Psoas muscle (tissue), 8 donors: Measurements from ENCODE around the gene DDA1. TPM values are rescaled to one million over a fixed set of nuclear protein-coding genes. Genes with fewer than 3 reads are reported as not detected.

Source experiments
- ATAC-seq, 4 donors: fragments of 200-7000 bp; cut with Tn5 transposase; one replicate each; pipeline ENCODE4 v1.9.1; 2020; ENCODE audit warnings: moderate library complexity in 3 of 4, mild to moderate bottlenecking in 2 of 4
- DNase-seq, 2 donors: peaks; one replicate each; pipeline ENCODE4 v3.0.0-alpha.2; 2020
- H3K27ac ChIP-seq: fragments of 200-600 bp; one replicate; pipeline ENCODE4 v1.8.0; 2022
- H3K27me3 ChIP-seq, 3 donors: fragments of 200-600 bp in 1 of 3; one replicate each; pipeline versions ENCODE4 v1.6.1 to v1.8.0; 2013 to 2022; ENCODE audit warnings: low read length in 2 of 3, mild to moderate bottlenecking in 2 of 3, moderate library complexity in 1 of 3; ENCODE audit not compliant: insufficient read depth in 3 of 3
- H3K36me3 ChIP-seq, 2 donors: fragments of 200-600 bp in 1 of 2; one replicate each; pipeline versions ENCODE4 v1.6.1 to v1.8.0; 2013 to 2022; ENCODE audit warnings: low read depth in 1 of 2, mild to moderate bottlenecking in 1 of 2, moderate library complexity in 1 of 2; ENCODE audit not compliant: insufficient read depth in 1 of 2
- H3K4me1 ChIP-seq: fragments of 200-600 bp; one replicate; pipeline ENCODE4 v1.8.0; 2022
- H3K4me3 ChIP-seq: fragments of 200-600 bp; one replicate; pipeline ENCODE4 v1.8.0; 2022; ENCODE audit warnings: mild to moderate bottlenecking
- H3K9me3 ChIP-seq: fragments of 200-600 bp; one replicate; pipeline ENCODE4 v1.8.0; 2022
- CTCF ChIP-seq: fragments of 200-600 bp; IDR thresholded peaks from one replicate; pipeline ENCODE4 v1.8.0; 2022; ENCODE audit warnings: antibody characterized with exemption
- WGBS, 3 donors: extraction: QIAGEN DNeasy Blood & Tissue Kit; methylation state at CpG; one replicate each; pipeline versions ENCODE4 v1.1.6 to v1.1.7; 2013; 5-methylcytosine and 5-hydroxymethylcytosine counted together
- intact Hi-C, 2 donors: fragments of 100-400 bp; cut with DNase I; formaldehyde crosslinking; loops; one replicate each; pipeline versions ENCODE4 v1.11.0 to v1.14.2; 2022
- polyA plus RNA-seq, 3 donors: library from polyadenylated mRNA; stranded (reverse); fragments of 200-250 nt; gene quantifications; one replicate each; pipeline ENCODE4 v1.2.3, GENCODE V29; 2013
- total RNA-seq, 4 donors: library from RNA; stranded (reverse); fragmentation: NEBNext Ultra II Directional in 2 of 4; extraction: Animal tissue kit (Norgen Biotek cat#: 25700) in 2 of 4; gene quantifications; one replicate each; pipeline versions ENCODE4 v1.2.1 to v1.2.4, GENCODE V29; 2021 to 2023
- donor health status: healthy with polysubstance abuse.
- donor health status: DM: no; HTN: no; CAD: no; lungs with moderate emphysema.
- donor health status: Bipolar disorder and iron deficiency.
- donor health status: healthy.
- donor health status: DM: yes; HTN: yes; CAD: no.
- donor health status: DM: no; HTN: no; CAD: no.
- donor health status: DM: no; HTN: no; CAD: no.
- donor health status: DM: yes; HTN: yes; CAD: no.

DDA1 gene
- total and polyA plus RNA-seq, 7 donors = 21.5 to 90.4 (median 35.4) TPM

- Histone ChIP-seq H3K4me3 (no peak overlapping the region), H3K4me1 (no peaks in the 10 kb centered on the region), H3K27ac (no peak overlapping the region), H3K27me3 (no peaks in the 10 kb centered on the region), H3K9me3 (no peaks in the 10 kb centered on the region), H3K36me3 (peaks cover 3 to 60% of the 10 kb centered on the region in 2 donors)
- intact Hi-C loops = no loop called here
- ATAC-seq = no peak
- no peak for DNase-seq
- 96 to 98% (median 97%) methylated on average over 20 of the region's 20 CpGs for WGBS, 3 donors
- no peak for TF ChIP-seq CTCF
Observed at GRCh38 chr19:17325133-17325532, 15.8 kb downstream of the DDA1 start.

GRCh38 chr19:17325881-17326594 lies 16.7 kb downstream of the DDA1 start:
- no peak for DNase-seq
- intact Hi-C loops = no loop called here
- no peak for TF ChIP-seq CTCF
- peak in 1 of 4 donors; percentile 12 for ATAC-seq
- H3K4me1 ChIP-seq = no peaks in the 10 kb centered on the region
- WGBS, 3 donors = 69 to 85% (median 77%) methylated on average over 17 of the region's 17 CpGs
- peaks cover 3 to 60% of the 10 kb centered on the region in 2 donors for H3K36me3 ChIP-seq
- no peaks in the 10 kb centered on the region for H3K9me3 ChIP-seq
- H3K4me3 ChIP-seq = no peak overlapping the region
- no peak overlapping the region for H3K27ac ChIP-seq
- no peaks in the 10 kb centered on the region for H3K27me3 ChIP-seq

- intact Hi-C loops = no loop called here
- no peak for DNase-seq
Observed at GRCh38 chr19:17326595-17326966, 17.2 kb downstream of the DDA1 start.

GRCh38 chr19:17327068-17327653 lies 17.8 kb downstream of the DDA1 start:
- H3K36me3 ChIP-seq = peaks cover 0 to 52% of the 10 kb centered on the region in 2 donors
- no peak overlapping the region for H3K27ac ChIP-seq
- no peak overlapping the region for H3K4me3 ChIP-seq
- TF ChIP-seq CTCF = no peak
- ATAC-seq (no peak), DNase-seq (no peak)
- no peaks in the 10 kb centered on the region for H3K4me1 ChIP-seq
- 90 to 93% (median 90%) methylated on average over 26 to 27 of the region's 27 CpGs for WGBS, 3 donors
- no peaks in the 10 kb centered on the region for H3K9me3 ChIP-seq
- intact Hi-C loops = no loop called here
- no peaks in the 10 kb centered on the region for H3K27me3 ChIP-seq

More at GRCh38 chr19:17326595-17326966, 17.2 kb downstream of the DDA1 start:
- Histone ChIP-seq H3K4me1 (no peaks in the 10 kb centered on the region), H3K27me3 (no peaks in the 10 kb centered on the region), H3K36me3 (peaks cover 1 to 55% of the 10 kb centered on the region in 2 donors), H3K9me3 (no peaks in the 10 kb centered on the region), H3K4me3 (no peak overlapping the region), H3K27ac (no peak overlapping the region)
- TF ChIP-seq CTCF = no peak
- WGBS, 3 donors = 76 to 81% (median 80%) methylated on average over 11 of the region's 11 CpGs
- ATAC-seq = no peak
